WERI-Rb-1 (cell line): Measurements from ENCODE around the gene TACR1.
A peak's percentile ranks its signal among the peaks of the same experiment; 100 is the strongest.
"Not testable (repeated sequence)": the region's sequence is repeated elsewhere in the genome, so short reads cannot be mapped to it uniquely, and the experiment has no call there.

Experiments used
- DNase-seq: peaks from one replicate; pipeline ENCODE4 v3.0.0-alpha.2; 2020
- H3K27ac ChIP-seq: fragments of 250-450 bp; sonication (Bioruptor Pico); 2 replicates; pipeline ENCODE4 v1.5.1; 2020; ENCODE audit warnings: mild to moderate bottlenecking, moderate library complexity
- H3K27me3 ChIP-seq: fragments of 250-450 bp; sonication (Bioruptor Pico); 2 replicates; pipeline ENCODE4 v1.5.1; 2021; ENCODE audit warnings: mild to moderate bottlenecking, low read depth, moderate library complexity; ENCODE audit not compliant: insufficient read depth, severe bottlenecking
- H3K36me3 ChIP-seq: fragments of 250-450 bp; sonication (Bioruptor Pico); 2 replicates; pipeline ENCODE4 v1.5.1; 2020; ENCODE audit warnings: mild to moderate bottlenecking, moderate library complexity
- H3K4me3 ChIP-seq: 2 replicates; pipeline ENCODE4 v1.5.1; 2011; ENCODE audit warnings: low read depth, mild to moderate bottlenecking, control low read depth, low read length
- H3K9me3 ChIP-seq: fragments of 250-450 bp; sonication (Bioruptor Pico); 2 replicates; pipeline ENCODE4 v1.5.1; 2021; ENCODE audit warnings: mild to moderate bottlenecking, moderate library complexity; ENCODE audit not compliant: severe bottlenecking
- CTCF ChIP-seq: IDR thresholded peaks from 2 replicates; pipeline ENCODE4 v1.5.1; 2011; ENCODE audit warnings: low read depth, mild to moderate bottlenecking, control low read depth, inconsistent platforms, low read length

TACR1 gene

GRCh38 chr2:75199428-75200011, at the start of gene TACR1:
Gene TACR1, minus strand, starts transcription at chr2:75199520. Its CDS starts 586 bp downstream, at chr2:75198934.
- Histone ChIP-seq H3K27me3 (peaks cover 87% of the 10 kb centered on the region), H3K9me3 (peaks cover 3% of the 10 kb centered on the region), H3K4me3 (no peak within 1 kb of the TSS), H3K36me3 (no peaks in the 10 kb centered on the region), H3K27ac (no peak within 1 kb of the TSS)
- TF ChIP-seq CTCF = peak; percentile 66
- DNase-seq = peak; percentile 40

GRCh38 chr2:75248581-75248980, 49.3 kb upstream of the TACR1 start:
- H3K4me3 ChIP-seq, H3K36me3 ChIP-seq, H3K27ac ChIP-seq, DNase-seq: not testable (repeated sequence)
- Histone ChIP-seq H3K27me3 (peaks cover 29% of the 10 kb centered on the region), H3K9me3 (peaks cover 17% of the 10 kb centered on the region)

GRCh38 chr2:75246441-75247167, 47.3 kb upstream of the TACR1 start:
- no peak for TF ChIP-seq CTCF
- no peak overlapping the region for H3K4me3 ChIP-seq
- H3K27me3 ChIP-seq = peaks cover 18% of the 10 kb centered on the region
- no peak for DNase-seq
- H3K36me3 ChIP-seq = no peaks in the 10 kb centered on the region
- no peak overlapping the region for H3K27ac ChIP-seq
- peaks cover 33% of the 10 kb centered on the region for H3K9me3 ChIP-seq

GRCh38 chr2:75243219-75243618, 43.9 kb upstream of the TACR1 start:
- DNase-seq = no peak
- Histone ChIP-seq H3K4me3 (no peak overlapping the region), H3K36me3 (no peaks in the 10 kb centered on the region), H3K27me3 (peaks cover 7% of the 10 kb centered on the region), H3K27ac (no peak overlapping the region), H3K9me3 (peaks cover 22% of the 10 kb centered on the region)
- TF ChIP-seq CTCF = no peak

GRCh38 chr2:75241696-75242095, 42.4 kb upstream of the TACR1 start:
- Histone ChIP-seq H3K27me3 (peaks cover 11% of the 10 kb centered on the region), H3K4me3 (no peak overlapping the region), H3K27ac (no peak overlapping the region), H3K36me3 (no peaks in the 10 kb centered on the region), H3K9me3 (peaks cover 22% of the 10 kb centered on the region)
- DNase-seq = no peak
- peak; percentile 49 for TF ChIP-seq CTCF

GRCh38 chr2:75238670-75239330, 39.5 kb upstream of the TACR1 start:
- DNase-seq = no peak

More at GRCh38 chr2:75238670-75239330, 39.5 kb upstream of the TACR1 start:
- Histone ChIP-seq H3K36me3 (no peaks in the 10 kb centered on the region), H3K4me3 (no peak overlapping the region), H3K27ac (no peak overlapping the region), H3K27me3 (peaks cover 16% of the 10 kb centered on the region), H3K9me3 (peaks cover 25% of the 10 kb centered on the region)
- no peak for TF ChIP-seq CTCF
